Ureter (tissue), 1 donor: ENCODE results near the gene NF1. TPM values are rescaled to one million over a fixed set of nuclear protein-coding genes. Genes with fewer than 3 reads are reported as not detected.
A peak's percentile ranks its signal among the peaks of the same experiment; 100 is the strongest.
"Not testable (repeated sequence)": the region's sequence is repeated elsewhere in the genome, so short reads cannot be mapped to it uniquely, and the experiment has no call there.

Experiments used
- DNase-seq: peaks from one replicate; pipeline ENCODE4 v3.0.0-alpha.2; 2020; ENCODE audit warnings: low spot score
- total RNA-seq: library from RNA; stranded (reverse); gene quantifications from one replicate; pipeline ENCODE4 v1.2.4, GENCODE V29; 2023
- donor health status: DM: yes; HTN: yes; CAD: no.

The NF1 gene, protein sequence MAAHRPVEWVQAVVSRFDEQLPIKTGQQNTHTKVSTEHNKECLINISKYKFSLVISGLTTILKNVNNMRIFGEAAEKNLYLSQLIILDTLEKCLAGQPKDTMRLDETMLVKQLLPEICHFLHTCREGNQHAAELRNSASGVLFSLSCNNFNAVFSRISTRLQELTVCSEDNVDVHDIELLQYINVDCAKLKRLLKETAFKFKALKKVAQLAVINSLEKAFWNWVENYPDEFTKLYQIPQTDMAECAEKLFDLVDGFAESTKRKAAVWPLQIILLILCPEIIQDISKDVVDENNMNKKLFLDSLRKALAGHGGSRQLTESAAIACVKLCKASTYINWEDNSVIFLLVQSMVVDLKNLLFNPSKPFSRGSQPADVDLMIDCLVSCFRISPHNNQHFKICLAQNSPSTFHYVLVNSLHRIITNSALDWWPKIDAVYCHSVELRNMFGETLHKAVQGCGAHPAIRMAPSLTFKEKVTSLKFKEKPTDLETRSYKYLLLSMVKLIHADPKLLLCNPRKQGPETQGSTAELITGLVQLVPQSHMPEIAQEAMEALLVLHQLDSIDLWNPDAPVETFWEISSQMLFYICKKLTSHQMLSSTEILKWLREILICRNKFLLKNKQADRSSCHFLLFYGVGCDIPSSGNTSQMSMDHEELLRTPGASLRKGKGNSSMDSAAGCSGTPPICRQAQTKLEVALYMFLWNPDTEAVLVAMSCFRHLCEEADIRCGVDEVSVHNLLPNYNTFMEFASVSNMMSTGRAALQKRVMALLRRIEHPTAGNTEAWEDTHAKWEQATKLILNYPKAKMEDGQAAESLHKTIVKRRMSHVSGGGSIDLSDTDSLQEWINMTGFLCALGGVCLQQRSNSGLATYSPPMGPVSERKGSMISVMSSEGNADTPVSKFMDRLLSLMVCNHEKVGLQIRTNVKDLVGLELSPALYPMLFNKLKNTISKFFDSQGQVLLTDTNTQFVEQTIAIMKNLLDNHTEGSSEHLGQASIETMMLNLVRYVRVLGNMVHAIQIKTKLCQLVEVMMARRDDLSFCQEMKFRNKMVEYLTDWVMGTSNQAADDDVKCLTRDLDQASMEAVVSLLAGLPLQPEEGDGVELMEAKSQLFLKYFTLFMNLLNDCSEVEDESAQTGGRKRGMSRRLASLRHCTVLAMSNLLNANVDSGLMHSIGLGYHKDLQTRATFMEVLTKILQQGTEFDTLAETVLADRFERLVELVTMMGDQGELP (N-terminal part only)
- total RNA-seq = 112 TPM

DNA sequence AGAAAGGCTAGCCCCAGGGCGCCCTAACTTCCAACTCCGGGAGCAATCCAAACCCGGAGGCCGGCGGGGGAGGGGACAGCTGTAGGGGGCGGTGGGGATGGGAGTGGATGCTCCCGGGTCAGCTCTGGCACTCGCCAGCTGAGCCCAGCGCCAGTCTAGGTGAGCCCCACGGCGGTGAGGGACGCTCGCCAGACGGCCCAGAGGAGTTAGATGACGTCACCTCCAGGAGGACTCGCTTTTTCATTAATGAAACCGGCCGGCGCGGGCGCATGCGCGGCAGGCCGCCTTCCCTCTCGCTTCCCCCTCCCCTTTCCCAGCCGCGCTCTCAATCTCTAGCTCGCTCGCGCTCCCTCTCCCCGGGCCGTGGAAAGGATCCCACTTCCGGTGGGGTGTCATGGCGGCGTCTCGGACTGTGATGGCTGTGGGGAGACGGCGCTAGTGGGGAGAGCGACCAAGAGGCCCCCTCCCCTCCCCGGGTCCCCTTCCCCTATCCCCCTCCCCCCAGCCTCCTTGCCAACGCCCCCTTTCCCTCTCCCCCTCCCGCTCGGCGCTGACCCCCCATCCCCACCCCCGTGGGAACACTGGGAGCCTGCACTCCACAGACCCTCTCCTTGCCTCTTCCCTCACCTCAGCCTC is at the start of gene NF1:
TSS of gene NF1 (plus strand) at position 378 of the 636 bp plus-strand sequence. CDS start 333 bp downstream, outside the sequence.
- DNase-seq = peak; percentile 97

DNA sequence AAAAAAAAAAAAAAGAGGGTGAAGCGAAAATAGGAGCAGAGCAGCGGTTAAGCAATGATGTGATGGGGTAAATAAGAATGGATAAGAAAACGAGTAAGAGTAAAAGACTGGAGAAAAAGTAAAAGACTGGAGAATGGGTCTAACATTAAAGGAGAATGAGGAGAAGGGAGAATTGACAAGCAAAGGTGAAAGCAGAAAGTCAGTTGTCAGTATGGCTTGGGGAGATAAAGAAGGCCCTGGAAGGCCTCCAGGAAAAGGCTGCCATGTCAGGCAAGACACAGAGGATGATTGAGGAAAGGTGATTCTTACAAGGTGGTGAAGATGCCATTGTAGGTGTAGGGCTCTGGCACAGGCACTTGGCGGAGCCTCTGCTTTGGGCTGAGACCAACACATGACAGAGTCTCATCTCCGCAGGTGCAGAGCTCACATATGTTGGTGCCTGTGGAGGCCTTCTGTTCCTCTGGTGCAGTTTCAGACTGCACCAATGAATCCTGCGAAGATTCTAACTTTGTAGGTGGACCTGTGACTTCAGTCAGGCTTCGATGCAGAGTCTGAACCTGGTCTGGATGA is 47.8 kb upstream of the NF1 start:
- not testable (repeated sequence) for DNase-seq

- no peak for DNase-seq
Observed at GRCh38 chr17:31048142-31048541, 46.6 kb upstream of the NF1 start.

- DNase-seq = no peak
Observed at GRCh38 chr17:31048780-31049179, 46.0 kb upstream of the NF1 start.

GRCh38 chr17:31050948-31051347 is 43.8 kb upstream of the NF1 start:
- DNase-seq = no peak

DNA sequence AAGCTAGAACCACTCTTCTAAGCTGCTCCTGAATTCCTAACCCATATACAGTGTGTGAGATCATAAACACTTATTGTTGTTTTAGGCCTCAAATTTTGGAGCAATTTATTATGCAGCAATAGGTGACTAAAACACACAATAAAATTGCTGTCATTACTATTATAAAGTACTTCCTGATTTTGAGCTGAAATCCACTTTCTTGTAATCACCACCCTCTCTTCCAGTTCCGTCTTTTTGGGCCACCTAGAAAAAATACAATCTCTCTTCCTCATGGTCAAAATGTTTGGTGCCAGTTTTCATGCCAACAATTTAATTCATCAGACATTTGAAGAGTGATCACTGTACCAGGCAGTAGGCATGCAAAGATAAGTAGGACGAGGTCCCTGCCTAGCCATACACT is 43.3 kb upstream of the NF1 start:
- no peak for DNase-seq

- peak; percentile 70 for DNase-seq
Observed at GRCh38 chr17:31052187-31052889, 42.4 kb upstream of the NF1 start.

DNA sequence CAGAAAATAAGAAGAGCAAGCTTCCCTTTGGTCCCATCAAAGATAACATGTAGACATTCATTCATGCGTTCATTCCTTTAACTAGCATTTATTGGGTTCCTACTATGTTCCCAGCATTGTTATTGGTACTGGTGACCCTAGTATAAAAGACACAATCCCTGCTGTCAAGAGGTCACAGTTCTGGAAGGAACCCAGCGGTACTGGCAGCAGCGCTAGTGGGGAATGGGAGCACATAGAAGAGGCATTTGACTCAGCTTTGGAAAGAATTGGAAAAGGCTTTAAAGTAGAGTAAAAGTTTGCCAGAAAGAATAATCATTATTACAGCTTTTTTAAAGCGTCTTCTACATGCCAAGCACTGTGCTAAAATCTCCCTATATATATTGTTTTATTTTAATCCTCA is 41.7 kb upstream of the NF1 start:
- DNase-seq = no peak

- DNase-seq = no peak
Observed at GRCh38 chr17:31054761-31055160, 40.0 kb upstream of the NF1 start.

DNA sequence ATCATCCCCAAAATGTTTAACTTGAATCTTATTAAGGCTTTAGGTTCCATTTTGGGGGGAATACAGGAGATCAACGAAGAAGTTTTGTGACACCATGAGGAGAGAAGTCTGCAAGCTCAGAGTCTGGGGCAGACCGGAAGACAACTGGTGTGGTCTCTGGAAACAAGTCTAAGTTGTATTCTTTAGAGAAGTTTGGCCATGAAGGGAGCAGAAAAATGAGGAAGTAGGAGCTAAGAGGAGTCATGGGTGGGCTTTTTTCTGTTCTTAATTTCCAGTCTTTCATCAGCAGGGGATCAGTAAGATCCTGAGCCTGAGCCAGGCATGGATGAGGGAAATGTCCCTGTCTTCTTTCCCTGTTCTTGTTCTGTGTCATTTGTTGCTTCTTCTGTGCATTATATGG is 35.8 kb upstream of the NF1 start:
- no peak for DNase-seq

DNA sequence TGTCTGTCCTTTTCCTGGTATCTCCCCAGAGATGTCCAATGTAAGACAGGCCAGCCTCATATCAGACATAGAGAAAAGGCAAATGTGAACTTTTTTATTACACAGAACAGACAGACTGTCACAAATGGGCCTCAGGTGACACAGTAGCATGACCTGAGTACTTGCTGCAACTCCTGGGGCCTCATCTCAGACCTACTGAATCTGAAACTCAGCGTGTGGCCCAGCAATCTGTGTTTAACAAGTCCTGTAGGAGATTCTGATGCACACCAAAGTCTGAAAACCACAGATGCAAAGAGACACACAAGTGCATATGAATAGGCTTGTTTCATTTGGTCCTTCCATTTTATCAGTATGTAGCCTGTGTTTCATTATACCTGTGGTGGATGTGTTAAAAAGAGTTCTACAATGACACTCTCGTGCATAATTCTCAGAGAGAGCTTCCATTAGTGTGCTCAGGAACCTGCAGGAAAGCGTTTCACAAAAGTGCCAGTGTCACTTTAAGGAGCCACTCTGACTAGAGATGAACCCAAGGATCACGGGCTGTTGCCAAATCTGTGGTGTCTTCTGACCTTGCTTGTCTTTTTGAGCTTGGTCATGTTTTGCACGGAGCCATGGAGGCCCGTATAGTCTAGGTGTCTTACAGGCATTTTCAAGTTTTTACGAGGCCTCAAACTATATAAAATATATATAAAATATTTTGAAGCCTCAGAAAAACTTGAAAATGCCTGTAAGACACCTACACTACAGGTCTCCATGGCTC is 33.8 kb upstream of the NF1 start:
- no peak for DNase-seq

- DNase-seq = no peak
Observed at GRCh38 chr17:31061678-31062077, 33.1 kb upstream of the NF1 start.

DNA sequence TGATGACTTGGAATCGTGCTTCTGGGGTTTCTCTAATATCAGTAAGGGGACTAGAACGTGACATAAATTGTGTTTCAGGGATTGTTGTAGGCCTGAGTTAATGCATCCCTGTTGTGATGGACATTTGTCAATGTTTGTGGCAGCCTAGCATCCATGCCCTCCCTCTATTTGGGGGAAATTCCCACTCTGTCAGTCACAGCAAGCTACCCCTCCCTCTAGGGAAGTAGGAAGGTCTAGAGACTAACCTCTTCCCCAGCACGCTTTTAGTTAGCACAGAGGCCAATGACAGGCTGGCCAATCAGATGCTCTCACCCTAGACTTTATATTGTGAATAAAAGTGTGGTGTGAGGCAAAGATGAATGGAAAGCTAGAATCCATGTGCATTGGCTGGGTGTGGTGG is 32.4 kb upstream of the NF1 start:
- DNase-seq = no peak

GRCh38 chr17:31064707-31065106 is 30.1 kb upstream of the NF1 start:
- DNase-seq = no peak

DNA sequence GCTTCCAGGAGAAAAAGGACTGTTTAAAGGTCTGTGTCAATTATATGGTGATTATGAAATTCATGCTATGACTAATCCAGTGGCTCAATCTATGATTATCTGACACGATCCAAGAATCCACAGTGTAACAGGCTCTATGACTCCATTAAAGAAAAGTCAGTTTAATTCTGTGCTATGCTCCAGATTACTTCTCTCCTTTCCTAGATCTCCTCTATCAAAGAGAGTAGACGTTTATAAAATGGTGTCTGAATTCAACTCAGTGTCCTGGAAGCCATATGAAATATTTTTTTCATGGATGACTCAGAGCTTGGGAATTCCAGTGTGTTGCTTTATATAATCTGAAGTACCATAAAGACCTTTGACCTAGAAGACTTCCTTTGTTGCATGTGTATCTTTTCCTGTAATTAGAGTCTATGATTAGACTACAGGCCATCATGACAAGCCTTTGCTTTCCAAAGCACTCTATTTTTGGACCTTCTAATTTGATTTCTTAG is 27.0 kb upstream of the NF1 start:
- DNase-seq = no peak

DNA sequence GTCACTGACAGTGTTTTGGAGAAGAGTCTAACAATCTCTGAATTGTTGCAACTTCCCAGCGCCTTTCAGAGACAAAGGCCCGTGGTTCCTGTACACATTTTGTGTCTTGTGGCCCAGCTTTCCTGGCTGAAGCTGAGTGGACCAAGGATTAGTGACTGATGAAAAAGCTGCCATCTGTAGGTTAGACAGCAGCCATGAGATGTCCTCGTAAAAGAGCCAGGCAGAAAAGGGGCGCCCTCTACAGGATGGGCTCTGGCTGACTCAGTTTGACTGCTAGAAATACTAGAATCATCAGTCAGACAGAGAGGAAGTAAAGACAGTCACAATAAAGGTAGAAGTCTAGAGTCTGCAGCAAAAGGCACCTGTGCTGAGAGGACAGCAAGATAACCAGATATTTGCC is 26.5 kb upstream of the NF1 start:
- no peak for DNase-seq

GRCh38 chr17:31072186-31072585 is 22.6 kb upstream of the NF1 start:
- peak; percentile 54 for DNase-seq

GRCh38 chr17:31073411-31073810 is 21.4 kb upstream of the NF1 start:
- no peak for DNase-seq

DNA sequence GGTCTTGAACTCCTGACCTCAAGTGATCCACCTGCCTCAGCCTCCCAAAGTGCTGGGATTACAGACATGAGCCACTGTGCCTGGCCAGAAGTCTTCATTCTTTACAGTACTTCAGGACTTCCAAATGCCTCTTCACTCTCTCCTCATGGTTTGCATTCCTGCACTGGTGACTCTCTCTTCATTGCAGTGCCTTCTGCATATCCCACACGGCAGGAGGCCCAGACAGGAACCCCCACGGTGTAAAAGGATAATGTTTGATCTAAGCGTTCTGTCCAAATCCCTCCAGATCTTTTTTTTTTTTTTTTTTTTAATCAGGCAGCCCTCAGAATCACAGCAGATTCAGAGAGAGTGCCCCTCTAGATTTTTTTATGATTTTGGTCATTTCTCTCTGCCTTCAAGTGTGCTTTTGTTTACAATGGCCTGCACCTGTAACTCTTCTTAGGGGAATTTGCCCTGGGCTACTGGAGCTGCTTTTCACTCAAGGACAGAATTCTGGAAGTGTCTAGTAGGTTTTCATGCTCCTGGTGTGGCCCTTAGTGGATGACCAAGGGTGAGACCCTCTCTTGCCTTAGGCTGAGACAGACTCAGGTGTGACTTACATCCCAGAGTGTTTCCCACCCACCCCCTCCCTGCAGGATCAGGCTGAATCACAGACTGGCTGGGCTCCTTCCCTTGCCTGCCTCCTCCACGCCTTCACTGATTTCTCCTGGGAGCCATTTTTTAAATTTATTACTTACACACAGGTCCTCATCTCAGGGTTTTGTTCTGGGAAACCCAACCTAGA is 19.8 kb upstream of the NF1 start:
- no peak for DNase-seq
